Endometrial microvascular endothelial cells (primary cell): ENCODE data around the gene LPAR3. TPM values are rescaled to one million over a fixed set of nuclear protein-coding genes. Genes with fewer than 3 reads are reported as not detected.
"Not testable (repeated sequence)": the region's sequence is repeated elsewhere in the genome, so short reads cannot be mapped to it uniquely, and the experiment has no call there.

ENCODE experiments used
- in situ Hi-C: cut with HindIII; loops from 2 replicates; pipeline ENCODE4 v1.10.0; 2017; ENCODE audit warnings: low sequenced_read_pairs, low pct_unique_long_range_greater_than_20kb; ENCODE audit errors: inconsistent ontology term
- total RNA-seq: library from RNA; depleted of rRNA; stranded (reverse); fragments of >200 nt; gene quantifications from one replicate; pipeline ENCODE4 v1.2.3, GENCODE V29; 2015; ENCODE audit errors: inconsistent ontology term

The LPAR3 gene
- total RNA-seq, 1 donor from 2014 or later, result not detected

DNA sequence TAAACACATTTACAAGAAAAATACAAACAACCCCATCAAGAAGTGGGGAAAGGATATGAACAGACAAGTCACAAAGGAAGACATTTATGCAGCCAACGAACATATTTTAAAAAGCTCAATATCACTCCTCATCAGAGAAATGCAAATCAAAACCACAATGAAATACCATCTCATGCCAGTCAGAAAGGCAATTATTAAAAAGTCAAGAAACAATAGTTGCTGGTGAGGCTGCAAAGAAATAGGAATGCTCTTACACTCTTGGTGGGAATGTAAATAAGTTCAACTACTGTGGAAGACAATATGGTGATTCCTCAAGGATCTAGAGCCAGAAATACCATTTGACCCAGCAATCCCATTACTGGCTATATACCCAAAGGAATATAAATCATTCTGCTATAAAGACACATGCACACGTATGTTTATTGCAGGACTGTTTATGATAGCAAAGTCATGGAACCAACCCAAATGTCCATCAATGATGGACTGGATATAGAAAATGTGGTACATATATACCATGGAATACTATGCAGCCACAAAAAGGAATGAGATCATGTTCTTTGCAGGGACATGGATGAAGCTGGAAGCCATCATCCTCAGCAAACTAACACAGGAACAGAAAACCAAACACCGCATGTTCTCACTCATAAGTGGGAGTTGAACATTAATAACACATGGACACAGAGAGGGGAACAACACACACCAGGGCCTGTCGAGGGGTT, 15.9 kb upstream of the LPAR3 start:
- in situ Hi-C loops, result not testable (repeated sequence)

DNA sequence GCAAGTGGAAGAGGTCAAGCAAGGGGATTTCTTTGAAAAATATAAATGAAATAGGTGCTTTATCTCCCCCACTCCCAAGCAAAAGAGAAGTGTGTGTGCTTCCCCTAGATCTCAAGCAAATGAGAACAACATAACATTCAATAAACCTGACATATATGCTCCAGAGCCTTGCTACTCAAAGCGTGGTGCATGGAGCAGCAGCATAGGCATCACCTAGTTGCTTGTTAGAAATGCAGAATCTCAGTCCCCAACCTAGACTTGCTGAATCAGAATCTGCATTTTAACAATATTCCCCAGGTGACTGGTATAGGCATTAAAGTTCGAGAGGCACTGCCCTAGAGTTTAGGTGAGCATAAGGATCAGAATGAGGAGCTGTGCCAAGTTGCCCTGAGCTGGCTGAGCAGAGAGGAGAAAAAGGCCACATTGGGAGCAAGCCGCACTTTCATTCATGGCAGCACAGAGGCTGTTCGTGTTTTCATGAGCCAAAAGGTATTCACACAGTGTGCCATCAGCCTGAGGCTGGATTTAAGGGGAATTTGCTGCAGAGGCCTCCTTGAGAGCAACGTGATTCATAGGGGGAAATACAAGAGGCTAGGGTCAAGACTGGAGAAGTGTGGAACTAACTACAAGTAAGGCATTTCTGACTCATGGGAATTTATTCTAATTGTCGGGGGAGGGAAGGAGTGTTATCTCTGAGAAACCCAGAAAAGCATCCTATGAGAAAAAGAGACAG, 14.3 kb upstream of the LPAR3 start:
- in situ Hi-C loops, result no loop called here

DNA sequence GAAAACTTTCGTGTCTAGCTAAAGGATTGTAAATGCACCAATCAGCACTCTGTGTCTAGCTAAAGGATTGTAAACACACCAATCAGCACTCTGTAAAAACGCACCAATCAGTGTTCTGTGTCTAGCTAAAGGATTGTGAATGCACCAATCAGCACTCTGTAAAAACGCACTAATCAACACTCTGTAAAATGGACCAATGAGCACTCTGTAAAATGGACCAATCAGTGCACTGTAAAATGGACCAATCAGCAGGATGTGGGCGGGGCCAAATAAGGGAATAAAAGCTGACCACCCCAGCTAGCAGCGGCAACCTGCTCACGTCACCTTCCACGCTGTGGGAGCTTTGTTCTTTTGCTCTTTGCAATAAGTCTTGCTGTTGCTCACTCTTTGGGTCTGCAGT, 9.7 kb upstream of the LPAR3 start:
- in situ Hi-C loops, result not testable (repeated sequence)

DNA sequence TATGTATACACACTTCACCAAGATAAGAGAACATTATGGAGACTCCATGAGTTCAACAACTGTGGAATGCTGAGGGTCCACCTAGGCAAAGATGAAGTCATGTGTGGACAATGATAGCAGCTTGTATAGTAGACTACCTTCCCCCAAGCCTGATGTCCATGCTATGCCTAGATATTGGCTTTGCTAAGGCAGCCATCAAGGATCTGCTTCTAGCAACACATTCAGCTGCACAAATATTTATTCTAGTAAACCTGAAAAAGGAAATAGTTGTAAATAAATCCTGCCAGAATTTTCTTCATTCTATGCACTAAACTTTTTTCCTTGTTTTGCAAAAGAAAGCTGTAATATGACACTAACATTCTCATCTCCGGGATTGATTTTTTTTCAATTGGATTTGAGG, 7.0 kb upstream of the LPAR3 start:
- in situ Hi-C loops, result no loop called here

DNA sequence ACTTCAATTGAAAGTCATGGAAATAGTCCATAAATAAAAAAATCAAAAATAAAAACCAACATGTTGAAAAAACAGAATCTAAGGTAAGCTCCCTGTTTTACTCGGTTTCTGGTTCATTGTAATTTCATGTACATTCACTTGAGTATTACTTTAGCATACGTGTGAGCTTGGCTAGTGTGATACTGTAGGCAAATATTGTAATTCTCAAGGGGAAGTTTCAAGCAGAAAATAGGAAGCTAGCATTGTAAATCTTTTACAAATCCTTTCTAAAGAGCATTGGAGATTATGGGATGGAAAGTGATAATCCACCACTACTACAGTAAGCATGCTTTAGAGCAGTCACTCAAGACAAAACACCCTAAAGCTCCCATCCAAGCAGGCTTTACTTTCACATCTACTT, 3.3 kb upstream of the LPAR3 start:
- in situ Hi-C loops, result no loop called here

DNA sequence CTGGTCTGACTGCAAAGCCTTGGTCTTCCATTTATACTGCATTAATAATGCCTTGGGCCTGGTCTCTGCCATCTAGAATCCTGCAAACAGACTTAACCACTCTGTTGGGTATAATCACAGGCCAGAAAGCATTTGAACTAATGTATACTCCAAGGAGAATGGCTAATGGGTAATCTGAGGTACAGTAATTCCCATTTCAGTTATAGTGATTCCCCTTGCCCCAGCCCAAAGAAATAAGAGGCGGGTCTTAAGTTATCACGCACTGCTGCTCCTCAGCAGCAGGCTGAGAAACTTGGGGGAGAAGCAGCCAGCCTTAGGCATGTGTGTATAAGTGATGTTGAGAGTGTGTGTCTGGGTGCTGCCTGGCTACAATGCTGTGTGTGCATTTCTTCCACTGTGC, 2.4 kb downstream of the LPAR3 start:
- in situ Hi-C loops, result no loop called here

DNA sequence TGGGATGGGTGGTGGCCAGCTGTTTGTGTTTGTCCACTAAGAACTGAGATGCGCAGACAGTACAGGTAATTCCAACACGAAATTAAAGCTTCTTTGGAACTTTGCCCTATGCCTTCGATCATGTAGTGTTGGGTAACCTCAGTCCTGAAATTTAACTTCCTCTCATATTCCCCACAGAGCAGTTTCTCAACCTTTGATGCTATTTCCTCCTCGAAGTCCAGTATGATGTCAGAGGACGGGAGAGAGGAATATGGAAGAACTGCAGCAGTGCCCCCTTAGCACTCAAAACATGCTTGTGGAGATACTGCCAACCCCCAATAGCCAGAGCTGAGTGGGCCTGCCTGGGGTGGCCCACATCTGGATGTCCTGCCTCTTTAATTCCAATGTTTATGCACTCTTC, 3.6 kb downstream of the LPAR3 start:
- in situ Hi-C loops, result no loop called here

DNA sequence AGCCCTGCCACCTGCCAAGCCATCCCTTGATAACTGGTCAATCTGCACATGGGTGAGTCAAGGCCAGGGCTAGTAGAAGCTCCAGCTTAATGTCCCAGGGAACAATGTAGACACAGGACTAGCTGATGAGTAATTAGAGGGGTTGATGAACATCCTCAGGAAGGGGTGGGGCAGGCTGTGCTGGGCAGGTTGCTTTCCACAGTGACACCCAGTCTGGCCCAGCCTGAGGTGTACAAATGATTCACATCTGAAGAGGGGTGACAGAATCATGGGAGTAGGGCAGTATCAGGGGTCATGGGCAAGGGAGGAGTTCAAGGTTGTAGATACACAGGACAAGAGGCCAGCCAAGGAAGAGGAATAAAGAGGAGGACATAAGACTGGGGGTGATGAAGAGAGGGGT, 4.3 kb downstream of the LPAR3 start:
- in situ Hi-C loops, result no loop called here

DNA sequence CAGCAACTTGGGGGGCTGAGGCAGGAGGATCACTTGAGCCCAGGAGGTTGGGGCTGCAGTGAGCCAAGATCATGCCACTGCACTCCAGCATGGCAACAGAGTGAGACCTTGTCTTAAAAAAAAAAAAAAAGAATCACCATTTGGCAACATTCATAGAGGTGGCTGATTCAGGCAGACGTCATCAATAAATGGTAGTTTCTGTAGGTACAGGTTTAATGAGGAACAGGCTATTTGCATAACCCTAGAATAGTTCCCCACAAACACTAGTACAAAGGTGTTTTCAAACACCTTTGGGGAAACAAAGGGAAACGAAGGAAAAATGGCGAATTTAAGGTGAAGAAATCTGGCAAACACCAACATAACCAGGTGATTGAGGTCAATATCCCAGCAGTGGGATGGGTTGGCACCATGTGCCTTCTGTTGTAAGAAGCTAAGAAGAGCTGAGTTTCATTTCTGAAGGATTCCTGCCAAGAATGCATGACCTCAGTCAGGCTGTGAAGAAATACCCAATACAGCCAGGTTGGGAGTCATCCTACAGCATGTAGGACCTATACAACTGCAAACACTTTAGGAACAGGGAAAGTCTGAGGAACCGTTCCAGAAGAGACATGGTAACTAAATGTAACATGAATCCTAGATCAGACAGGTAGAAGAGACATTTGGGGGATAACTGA, 5.6 kb downstream of the LPAR3 start:
- in situ Hi-C loops, result no loop called here

DNA sequence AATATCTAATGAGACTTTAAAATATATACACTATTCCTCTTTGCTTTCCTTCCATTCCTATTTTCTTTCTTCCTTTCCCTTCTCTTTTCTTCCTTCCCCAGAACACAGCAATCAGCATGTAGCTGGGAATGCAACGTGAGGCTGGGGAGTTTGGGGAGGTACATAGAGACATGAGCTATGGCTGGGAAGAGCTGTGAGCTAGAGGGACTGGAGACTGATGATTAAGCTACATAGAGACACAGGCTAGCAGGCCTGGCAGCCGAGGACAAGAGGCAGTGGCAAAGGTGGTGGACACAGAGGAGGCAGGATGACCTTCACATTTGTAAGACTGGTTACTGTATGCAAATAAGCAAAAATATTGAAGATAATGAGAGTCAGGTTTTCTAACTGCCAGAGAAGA, 7.5 kb downstream of the LPAR3 start:
- in situ Hi-C loops, result no loop called here

DNA sequence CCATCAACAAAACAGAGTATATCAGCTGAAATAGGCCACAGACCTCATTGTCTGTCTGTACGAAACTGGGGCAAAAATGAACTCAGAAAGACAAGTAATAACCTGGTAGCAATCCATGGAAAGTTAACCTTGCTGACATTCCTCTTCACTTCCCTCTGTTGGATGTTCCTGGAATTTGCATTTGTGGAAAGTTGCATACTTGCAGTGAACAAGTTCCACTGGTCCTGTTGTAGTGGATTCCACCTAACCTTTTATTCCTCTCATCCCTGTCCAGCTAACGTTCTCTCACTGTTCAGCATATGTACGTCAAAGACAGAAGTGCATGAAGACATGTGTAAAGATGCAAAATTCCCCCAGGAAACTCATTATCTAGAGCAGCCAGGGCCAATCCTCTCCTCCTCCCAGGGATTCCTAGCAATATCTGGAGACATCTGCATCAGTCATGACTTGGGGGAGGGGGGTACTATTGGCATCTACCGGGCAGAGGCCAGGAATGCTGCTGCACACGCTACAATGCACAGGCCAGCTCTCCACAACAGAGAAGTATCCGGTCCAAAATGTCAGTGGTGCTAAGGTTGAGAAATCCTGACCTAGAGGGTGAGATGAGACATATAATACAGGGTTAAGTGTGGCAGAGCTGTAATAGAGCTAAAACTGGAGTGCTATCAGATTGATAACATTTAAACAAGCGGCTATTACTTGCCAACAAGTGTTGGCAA, 8.2 kb downstream of the LPAR3 start:
- in situ Hi-C loops, result no loop called here

DNA sequence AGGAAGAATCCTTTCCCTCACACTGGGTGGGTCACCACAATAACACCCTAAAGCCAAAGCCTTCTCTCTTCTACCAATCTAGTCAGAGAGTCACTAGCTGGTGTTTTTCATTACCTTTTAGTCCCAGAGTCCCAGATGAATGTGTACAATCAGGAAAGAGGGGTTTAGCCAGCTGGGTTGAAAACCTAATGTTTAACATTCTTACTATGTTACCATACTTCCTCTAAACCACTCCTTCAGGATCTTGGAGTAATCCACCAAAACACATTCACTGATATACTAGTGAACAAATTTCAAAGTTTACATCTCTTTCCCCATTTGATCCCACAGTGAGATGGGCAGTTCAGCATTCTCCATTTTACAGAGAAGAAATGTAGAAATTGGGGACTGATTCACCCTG, 9.7 kb downstream of the LPAR3 start:
- in situ Hi-C loops, result no loop called here

DNA sequence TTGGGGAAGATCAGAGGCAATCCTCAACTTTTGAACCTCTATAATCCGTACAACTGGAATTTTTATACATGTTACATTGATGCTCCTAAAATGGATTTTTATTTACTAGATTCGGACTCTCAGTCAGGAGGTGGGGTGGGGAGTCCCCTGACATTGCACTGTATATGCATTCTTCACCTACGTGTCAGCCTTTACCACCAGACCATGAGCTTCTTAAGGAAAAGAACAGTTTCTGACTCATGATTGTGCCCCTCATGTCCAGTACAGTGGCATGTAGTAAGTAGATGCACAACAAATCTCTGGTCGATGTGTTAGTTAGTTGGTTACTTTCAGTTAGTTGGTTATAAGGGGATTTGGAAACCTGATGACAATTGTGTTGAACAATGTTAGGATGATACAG, 15.4 kb downstream of the LPAR3 start:
- in situ Hi-C loops, result no loop called here

DNA sequence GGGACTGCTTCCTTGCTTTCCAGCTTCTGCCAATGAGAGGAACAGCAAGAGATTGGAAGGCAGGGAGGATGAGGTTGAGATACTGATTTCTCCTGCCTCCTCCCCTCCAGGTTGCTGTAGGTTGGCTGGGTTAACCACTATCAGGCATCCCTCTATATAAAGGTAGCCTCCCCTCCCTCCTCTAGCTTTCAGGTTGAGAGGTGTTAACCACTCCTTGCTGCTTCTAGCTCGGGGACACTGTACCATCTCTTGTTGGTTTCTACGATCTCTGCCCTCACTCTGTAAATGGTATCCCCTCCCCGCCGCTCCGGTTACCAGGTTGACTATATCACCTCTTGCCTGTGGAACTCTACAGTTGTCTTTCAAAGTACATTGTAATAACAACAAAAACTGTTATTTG, 16.7 kb downstream of the LPAR3 start:
- in situ Hi-C loops, result no loop called here

DNA sequence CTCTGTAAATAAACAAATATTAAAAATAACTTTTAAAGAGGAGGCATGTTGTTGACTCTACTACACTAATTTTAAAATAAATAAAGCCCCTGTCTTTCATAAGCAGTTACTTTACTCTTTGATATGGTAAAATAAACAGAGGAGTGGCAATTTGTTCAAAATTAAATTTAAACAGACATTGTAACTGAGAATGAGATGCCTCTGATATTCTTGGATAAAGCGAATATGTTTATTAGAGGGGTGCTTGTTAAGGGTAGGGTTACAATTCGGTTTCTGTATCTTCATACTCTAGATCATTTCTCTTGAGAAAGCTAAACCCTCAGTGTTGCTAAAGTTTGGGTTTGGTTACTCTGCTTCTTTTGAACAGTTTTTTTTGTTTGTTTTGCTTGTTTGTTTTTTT, 19.6 kb downstream of the LPAR3 start:
- in situ Hi-C loops, result no loop called here

DNA sequence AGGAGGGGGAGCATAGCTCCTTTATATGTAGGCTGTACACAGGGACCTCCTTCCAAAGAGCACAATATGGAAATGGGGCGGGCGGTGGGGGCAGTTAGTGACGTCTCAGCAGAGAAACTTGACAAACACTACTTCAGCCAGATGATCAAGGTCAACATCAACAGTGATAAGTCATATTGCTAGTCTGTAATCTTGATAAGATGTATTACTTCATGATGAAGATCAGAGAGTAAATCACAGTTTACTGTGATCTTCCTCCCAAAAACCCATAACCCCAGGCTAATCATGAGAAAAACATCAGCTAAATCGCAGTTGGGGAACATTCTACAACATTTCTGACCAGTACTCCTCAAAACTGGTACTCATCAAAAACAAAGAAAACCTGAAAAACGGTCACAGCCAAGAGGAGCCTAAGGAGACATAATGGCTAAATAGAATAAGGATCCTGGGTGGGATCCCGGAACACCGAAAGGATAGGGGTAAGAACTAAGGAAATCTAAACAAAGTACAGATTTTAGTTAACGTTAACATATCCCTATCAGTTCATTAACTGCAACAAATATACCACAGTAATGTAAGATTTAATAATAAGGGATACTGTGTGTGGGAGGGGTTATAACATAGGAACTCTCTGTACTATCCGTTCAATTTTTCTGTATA, 20.2 kb downstream of the LPAR3 start:
- in situ Hi-C loops, result no loop called here

DNA sequence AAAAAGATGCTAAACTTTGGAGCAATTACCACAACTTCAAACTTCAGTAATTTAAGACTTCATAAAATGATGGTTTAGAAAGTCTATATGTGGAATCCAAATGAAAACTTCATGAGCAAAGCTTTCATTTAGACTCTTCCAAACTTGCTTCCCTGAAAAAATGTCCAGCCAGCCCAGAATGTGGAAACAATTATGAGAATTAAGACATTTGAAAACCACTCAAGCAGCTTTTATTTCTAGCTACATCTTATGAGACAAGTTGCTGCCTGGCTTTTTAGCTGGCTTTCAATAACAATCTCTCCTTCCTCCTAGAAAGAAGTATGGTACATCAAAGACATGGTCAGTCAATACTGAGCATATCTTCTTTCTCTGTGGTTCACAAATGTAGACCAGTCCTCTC, 21.8 kb downstream of the LPAR3 start:
- in situ Hi-C loops, result no loop called here

DNA sequence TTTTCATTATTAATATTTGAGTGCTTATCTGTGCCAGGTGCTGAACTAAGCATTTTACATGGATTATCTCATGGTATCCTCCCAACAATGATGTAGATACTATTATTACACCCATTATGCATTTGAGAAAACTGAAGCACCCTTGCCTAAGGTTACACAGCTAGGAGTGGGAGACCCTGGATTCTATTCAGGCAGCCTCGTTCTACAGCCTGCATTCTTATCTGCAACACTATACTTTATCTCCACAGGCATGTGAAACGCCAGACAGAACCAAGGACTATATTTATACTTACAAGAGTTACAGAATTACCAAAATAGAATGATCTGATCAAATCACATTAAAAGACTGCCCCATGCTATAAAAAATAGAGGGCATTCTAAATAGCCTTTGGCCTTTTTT, 22.4 kb downstream of the LPAR3 start:
- in situ Hi-C loops, result no loop called here

DNA sequence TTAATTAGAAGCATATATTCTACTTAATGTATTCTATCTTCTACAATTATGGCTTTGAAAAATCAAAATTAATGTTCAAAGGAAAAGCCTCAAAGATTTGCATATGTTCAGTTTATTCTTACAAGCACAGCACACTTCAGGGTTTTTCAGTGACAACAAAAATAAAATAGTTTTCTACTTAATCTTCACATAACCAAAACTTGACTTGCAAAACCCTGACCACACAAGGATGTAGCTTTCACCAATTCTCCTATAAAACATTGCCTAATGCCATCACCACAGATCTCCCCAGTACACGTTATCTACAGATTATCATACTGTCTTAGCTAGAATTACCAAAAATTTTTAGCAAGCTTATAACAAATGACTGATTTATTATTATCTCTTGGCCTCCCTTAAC, 23.3 kb downstream of the LPAR3 start:
- in situ Hi-C loops, result no loop called here
